ENCODE measurements around the gene TAGLN2. TPM values are rescaled to one million over a fixed set of nuclear protein-coding genes. Genes with fewer than 3 reads are reported as not detected.

Gene TAGLN2
- total and polyA plus RNA-seq, 5 donors from 2014 or later, result 503 to 1,055 (median 860) TPM

- no peak for ATAC-seq (ENCODE audit: low read depth in 2 of 2)
- Mint-ChIP-seq H3K27me3 (peaks cover 10% of the 10 kb centered on the region), H3K4me3 (peak overlapping the region; percentile 92 to 100 (median 98)), H3K9me3 (peaks cover 0 to 6% (median 0%) of the 10 kb centered on the region in 7 donors), H3K36me3 (peaks cover 37% of the 10 kb centered on the region), H3K27ac (peak overlapping the region; percentile 98 to 100 (median 99)), H3K4me1 (peaks cover 16 to 75% (median 40%) of the 10 kb centered on the region in 4 donors)
- Histone ChIP-seq H3K36me3 (ENCODE audit: control insufficient read depth, insufficient read depth, low read length) (peaks cover 42% of the 10 kb centered on the region), H3K27ac (ENCODE audit: insufficient read depth, low read length, poor library complexity, severe bottlenecking) (peak overlapping the region; percentile 98), H3K4me1 (ENCODE audit: control insufficient read depth, insufficient read depth, low read length, poor library complexity, severe bottlenecking) (peaks cover 48% of the 10 kb centered on the region), H3K27me3 (ENCODE audit: control insufficient read depth, insufficient read depth, low read length) (no peaks in the 10 kb centered on the region), H3K9me3 (ENCODE audit: control insufficient read depth in 2 of 2, low read length in 2 of 2) (no peaks in the 10 kb centered on the region), H3K4me3 (ENCODE audit: low read depth, low read length) (peak overlapping the region; percentile 94)
- DNase-seq, result peak; percentile 27 to 59 (median 38)
Observed at GRCh38 chr1:159921700-159922504, 3.4 kb downstream of the TAGLN2 start.

GRCh38 chr1:159921251-159921650 lies 4.1 kb downstream of the TAGLN2 start:
- Mint-ChIP-seq H3K36me3 (peaks cover 37% of the 10 kb centered on the region), H3K4me3 (peak overlapping the region; percentile 92 to 100 (median 98)), H3K9me3 (peaks cover 0 to 6% (median 0%) of the 10 kb centered on the region in 7 donors), H3K27me3 (peaks cover 10% of the 10 kb centered on the region), H3K4me1 (peaks cover 16 to 72% (median 37%) of the 10 kb centered on the region in 4 donors), H3K27ac (peak overlapping the region; percentile 98 to 100 (median 99))
- peak overlapping the region; percentile 94 for H3K4me3 ChIP-seq (ENCODE audit: low read depth, low read length)
- H3K27ac ChIP-seq (ENCODE audit: insufficient read depth, low read length, poor library complexity, severe bottlenecking), result peak overlapping the region; percentile 98
- H3K9me3 ChIP-seq (ENCODE audit: control insufficient read depth in 2 of 2, low read length in 2 of 2), result no peaks in the 10 kb centered on the region
- peaks cover 46% of the 10 kb centered on the region for H3K36me3 ChIP-seq (ENCODE audit: control insufficient read depth, insufficient read depth, low read length)
- no peak for ATAC-seq (ENCODE audit: low read depth in 2 of 2)
- H3K27me3 ChIP-seq (ENCODE audit: control insufficient read depth, insufficient read depth, low read length), result no peaks in the 10 kb centered on the region
- peak in 1 of 3 donors; percentile 37 for DNase-seq
- H3K4me1 ChIP-seq (ENCODE audit: control insufficient read depth, insufficient read depth, low read length, poor library complexity, severe bottlenecking), result peaks cover 47% of the 10 kb centered on the region

GRCh38 chr1:159920651-159921050 lies 4.7 kb downstream of the TAGLN2 start:
- no peak for ATAC-seq (ENCODE audit: low read depth in 2 of 2)

GRCh38 chr1:159920202-159920601 lies 5.1 kb downstream of the TAGLN2 start:
- peaks cover 46% of the 10 kb centered on the region for H3K36me3 ChIP-seq (ENCODE audit: control insufficient read depth, insufficient read depth, low read length)
- H3K9me3 ChIP-seq (ENCODE audit: control insufficient read depth in 2 of 2, low read length in 2 of 2), result no peaks in the 10 kb centered on the region
- H3K4me3 ChIP-seq (ENCODE audit: low read depth, low read length), result no peak overlapping the region
- H3K27me3 ChIP-seq (ENCODE audit: control insufficient read depth, insufficient read depth, low read length), result no peaks in the 10 kb centered on the region
- Mint-ChIP-seq H3K27me3 (peaks cover 7% of the 10 kb centered on the region), H3K9me3 (peaks cover 0 to 6% (median 0%) of the 10 kb centered on the region in 7 donors), H3K4me1 (peaks cover 16 to 70% (median 35%) of the 10 kb centered on the region in 4 donors), H3K36me3 (peaks cover 43% of the 10 kb centered on the region), H3K4me3 (peak overlapping the region in 1 of 4 donors; percentile 62), H3K27ac (peak overlapping the region in 2 of 3 donors; percentile 67 to 80)
- ATAC-seq (ENCODE audit: low read depth in 2 of 2) (no peak), DNase-seq (no peak)
- H3K4me1 ChIP-seq (ENCODE audit: control insufficient read depth, insufficient read depth, low read length, poor library complexity, severe bottlenecking), result peaks cover 38% of the 10 kb centered on the region
- peak overlapping the region; percentile 98 for H3K27ac ChIP-seq (ENCODE audit: insufficient read depth, low read length, poor library complexity, severe bottlenecking)

More at GRCh38 chr1:159920651-159921050, 4.7 kb downstream of the TAGLN2 start:
- H3K4me1 ChIP-seq (ENCODE audit: control insufficient read depth, insufficient read depth, low read length, poor library complexity, severe bottlenecking), result peaks cover 41% of the 10 kb centered on the region
- peak overlapping the region; percentile 98 to 100 (median 99) for H3K27ac Mint-ChIP-seq
- DNase-seq, result no peak
- H3K9me3 ChIP-seq (ENCODE audit: control insufficient read depth in 2 of 2, low read length in 2 of 2), result no peaks in the 10 kb centered on the region
- H3K4me3 Mint-ChIP-seq, result peak overlapping the region in 3 of 4 donors; percentile 92 to 100 (median 97)
- peak overlapping the region; percentile 94 for H3K4me3 ChIP-seq (ENCODE audit: low read depth, low read length)
- H3K27me3 ChIP-seq (ENCODE audit: control insufficient read depth, insufficient read depth, low read length), result no peaks in the 10 kb centered on the region
- H3K27me3 Mint-ChIP-seq, result peaks cover 10% of the 10 kb centered on the region
- peaks cover 0 to 6% (median 0%) of the 10 kb centered on the region in 7 donors for H3K9me3 Mint-ChIP-seq
- H3K27ac ChIP-seq (ENCODE audit: insufficient read depth, low read length, poor library complexity, severe bottlenecking), result peak overlapping the region; percentile 98
- H3K36me3 Mint-ChIP-seq, result peaks cover 39% of the 10 kb centered on the region
- H3K36me3 ChIP-seq (ENCODE audit: control insufficient read depth, insufficient read depth, low read length), result peaks cover 46% of the 10 kb centered on the region
- H3K4me1 Mint-ChIP-seq, result peaks cover 16 to 70% (median 36%) of the 10 kb centered on the region in 4 donors

- DNase-seq, result no peak
- H3K27me3 ChIP-seq (ENCODE audit: control insufficient read depth, insufficient read depth, low read length), result no peaks in the 10 kb centered on the region
- H3K9me3 ChIP-seq (ENCODE audit: control insufficient read depth in 2 of 2, low read length in 2 of 2), result no peaks in the 10 kb centered on the region
- peaks cover 40% of the 10 kb centered on the region for H3K4me1 ChIP-seq (ENCODE audit: control insufficient read depth, insufficient read depth, low read length, poor library complexity, severe bottlenecking)
- no peak overlapping the region for H3K4me3 ChIP-seq (ENCODE audit: low read depth, low read length)
- Mint-ChIP-seq H3K4me1 (peaks cover 16 to 78% (median 39%) of the 10 kb centered on the region in 4 donors), H3K36me3 (peaks cover 46% of the 10 kb centered on the region), H3K9me3 (peaks cover 0 to 6% (median 0%) of the 10 kb centered on the region in 7 donors), H3K27me3 (peaks cover 6% of the 10 kb centered on the region), H3K4me3 (peak overlapping the region in 2 of 4 donors; percentile 43 to 62), H3K27ac (peak overlapping the region; percentile 26 to 80 (median 67))
- no peak for ATAC-seq (ENCODE audit: low read depth in 2 of 2)
- H3K27ac ChIP-seq (ENCODE audit: insufficient read depth, low read length, poor library complexity, severe bottlenecking), result no peak overlapping the region
- H3K36me3 ChIP-seq (ENCODE audit: control insufficient read depth, insufficient read depth, low read length), result peaks cover 46% of the 10 kb centered on the region
Observed at GRCh38 chr1:159919236-159919865, 6.0 kb downstream of the TAGLN2 start.

GRCh38 chr1:159918352-159919200 lies 6.7 kb downstream of the TAGLN2 start:
- H3K4me1 ChIP-seq (ENCODE audit: control insufficient read depth, insufficient read depth, low read length, poor library complexity, severe bottlenecking), result peaks cover 47% of the 10 kb centered on the region
- no peak overlapping the region for H3K4me3 Mint-ChIP-seq

More at GRCh38 chr1:159918352-159919200, 6.7 kb downstream of the TAGLN2 start:
- H3K27me3 Mint-ChIP-seq, result peaks cover under 1% of the 10 kb centered on the region
- no peaks in the 10 kb centered on the region for H3K27me3 ChIP-seq (ENCODE audit: control insufficient read depth, insufficient read depth, low read length)
- no peak overlapping the region for H3K4me3 ChIP-seq (ENCODE audit: low read depth, low read length)
- peaks cover 17 to 82% (median 40%) of the 10 kb centered on the region in 4 donors for H3K4me1 Mint-ChIP-seq
- no peaks in the 10 kb centered on the region for H3K9me3 ChIP-seq (ENCODE audit: control insufficient read depth in 2 of 2, low read length in 2 of 2)
- H3K36me3 ChIP-seq (ENCODE audit: control insufficient read depth, insufficient read depth, low read length), result peaks cover 46% of the 10 kb centered on the region
- H3K27ac ChIP-seq (ENCODE audit: insufficient read depth, low read length, poor library complexity, severe bottlenecking), result peak overlapping the region; percentile 1
- peak overlapping the region in 2 of 3 donors; percentile 62 to 73 for H3K27ac Mint-ChIP-seq
- H3K9me3 Mint-ChIP-seq, result peaks cover 0 to 3% (median 0%) of the 10 kb centered on the region in 7 donors
- no peak for ATAC-seq (ENCODE audit: low read depth in 2 of 2)
- peaks cover 46% of the 10 kb centered on the region for H3K36me3 Mint-ChIP-seq
- DNase-seq, result no peak
